Measurements from ENCODE around the gene ASS1. TPM values are rescaled to one million over a fixed set of nuclear protein-coding genes. Genes with fewer than 3 reads are reported as not detected.
A peak's percentile ranks its signal among the peaks of the same experiment; 100 is the strongest.

ASS1 gene
- total RNA-seq, 1 donor from 2014 or later, result 22.5 TPM

DNA sequence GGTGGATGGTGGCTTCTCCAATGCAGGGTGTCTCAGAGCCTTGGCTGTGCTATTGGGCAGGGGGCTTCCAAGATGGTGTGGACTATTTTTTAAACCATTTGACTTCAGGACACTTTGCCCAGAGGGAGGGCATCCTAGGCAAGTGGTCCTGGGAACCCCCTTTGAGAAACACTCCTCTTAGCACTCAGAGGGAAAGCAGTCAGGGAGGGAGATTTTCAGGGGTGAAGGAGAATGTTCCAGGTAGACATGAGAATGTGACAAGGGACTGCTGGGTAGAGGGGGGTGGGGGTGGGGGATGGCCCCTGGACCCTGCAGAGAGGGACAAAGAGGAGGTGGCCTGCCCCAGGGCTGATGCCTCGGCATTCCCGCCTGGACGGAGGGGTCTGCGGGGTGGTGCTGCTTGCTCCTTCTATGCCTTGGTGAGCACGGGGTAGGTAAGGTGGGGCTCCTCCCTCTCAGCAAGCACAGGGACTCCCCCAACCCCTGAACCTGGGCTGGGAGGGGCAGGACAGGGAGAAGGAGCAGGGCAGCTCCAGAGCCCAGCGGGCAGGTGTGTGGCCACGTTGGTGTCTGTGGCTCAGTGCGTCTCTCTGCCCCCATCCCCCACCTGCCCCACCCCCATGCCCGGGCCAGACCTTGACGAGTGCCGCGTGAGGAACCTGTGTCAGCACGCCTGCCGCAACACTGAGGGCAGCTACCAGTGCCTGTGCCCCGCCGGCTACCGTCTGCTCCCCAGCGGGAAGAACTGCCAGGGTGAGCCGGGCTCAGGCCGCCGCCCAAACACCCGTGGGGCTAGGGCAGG, 13.8 kb upstream of the ASS1 start:
- H3K4me2 ChIP-seq, result no peak overlapping the region
- H3K27ac ChIP-seq, result no peak overlapping the region
- H3K4me1 ChIP-seq, result peaks cover 14% of the 10 kb centered on the region
- H3K9me3 ChIP-seq (ENCODE audit: low read depth), result no peaks in the 10 kb centered on the region
- Mint-ChIP-seq H3K36me3 (no peaks in the 10 kb centered on the region), H3K9me3 (no peaks in the 10 kb centered on the region), H3K27ac (no peak overlapping the region), H3K27me3 (ENCODE audit: insufficient read depth, low read depth) (peaks cover 26% of the 10 kb centered on the region), H3K4me1 (peaks cover 16% of the 10 kb centered on the region), H3K4me3 (no peak overlapping the region)
- DNase-seq (ENCODE audit: low spot score), result no peak
- H3K79me2 ChIP-seq (ENCODE audit: low read depth), result no peaks in the 10 kb centered on the region
- H3K9ac ChIP-seq, result no peak overlapping the region
- H4K20me1 ChIP-seq (ENCODE audit: low read depth), result no peaks in the 10 kb centered on the region
- H3K36me3 ChIP-seq, result no peaks in the 10 kb centered on the region
- H3K4me3 ChIP-seq, result no peak overlapping the region
- H3F3A ChIP-seq (ENCODE audit: low read depth), result no peaks in the 10 kb centered on the region
- peaks cover 35% of the 10 kb centered on the region for H3K27me3 ChIP-seq
- H2AFZ ChIP-seq (replicated peaks), result no peak overlapping the region
- TF ChIP-seq EZH2phosphoT487 (IDR thresholded peaks at IDR 0.05) (no peak), EZH2 (IDR thresholded peaks at IDR 0.05) (no peak)
- TF ChIP-seq, protein P1, sequence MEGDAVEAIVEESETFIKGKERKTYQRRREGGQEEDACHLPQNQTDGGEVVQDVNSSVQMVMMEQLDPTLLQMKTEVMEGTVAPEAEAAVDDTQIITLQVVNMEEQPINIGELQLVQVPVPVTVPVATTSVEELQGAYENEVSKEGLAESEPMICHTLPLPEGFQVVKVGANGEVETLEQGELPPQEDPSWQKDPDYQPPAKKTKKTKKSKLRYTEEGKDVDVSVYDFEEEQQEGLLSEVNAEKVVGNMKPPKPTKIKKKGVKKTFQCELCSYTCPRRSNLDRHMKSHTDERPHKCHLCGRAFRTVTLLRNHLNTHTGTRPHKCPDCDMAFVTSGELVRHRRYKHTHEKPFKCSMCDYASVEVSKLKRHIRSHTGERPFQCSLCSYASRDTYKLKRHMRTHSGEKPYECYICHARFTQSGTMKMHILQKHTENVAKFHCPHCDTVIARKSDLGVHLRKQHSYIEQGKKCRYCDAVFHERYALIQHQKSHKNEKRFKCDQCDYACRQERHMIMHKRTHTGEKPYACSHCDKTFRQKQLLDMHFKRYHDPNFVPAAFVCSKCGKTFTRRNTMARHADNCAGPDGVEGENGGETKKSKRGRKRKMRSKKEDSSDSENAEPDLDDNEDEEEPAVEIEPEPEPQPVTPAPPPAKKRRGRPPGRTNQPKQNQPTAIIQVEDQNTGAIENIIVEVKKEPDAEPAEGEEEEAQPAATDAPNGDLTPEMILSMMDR (IDR thresholded peaks at IDR 0.05), result no peak

DNA sequence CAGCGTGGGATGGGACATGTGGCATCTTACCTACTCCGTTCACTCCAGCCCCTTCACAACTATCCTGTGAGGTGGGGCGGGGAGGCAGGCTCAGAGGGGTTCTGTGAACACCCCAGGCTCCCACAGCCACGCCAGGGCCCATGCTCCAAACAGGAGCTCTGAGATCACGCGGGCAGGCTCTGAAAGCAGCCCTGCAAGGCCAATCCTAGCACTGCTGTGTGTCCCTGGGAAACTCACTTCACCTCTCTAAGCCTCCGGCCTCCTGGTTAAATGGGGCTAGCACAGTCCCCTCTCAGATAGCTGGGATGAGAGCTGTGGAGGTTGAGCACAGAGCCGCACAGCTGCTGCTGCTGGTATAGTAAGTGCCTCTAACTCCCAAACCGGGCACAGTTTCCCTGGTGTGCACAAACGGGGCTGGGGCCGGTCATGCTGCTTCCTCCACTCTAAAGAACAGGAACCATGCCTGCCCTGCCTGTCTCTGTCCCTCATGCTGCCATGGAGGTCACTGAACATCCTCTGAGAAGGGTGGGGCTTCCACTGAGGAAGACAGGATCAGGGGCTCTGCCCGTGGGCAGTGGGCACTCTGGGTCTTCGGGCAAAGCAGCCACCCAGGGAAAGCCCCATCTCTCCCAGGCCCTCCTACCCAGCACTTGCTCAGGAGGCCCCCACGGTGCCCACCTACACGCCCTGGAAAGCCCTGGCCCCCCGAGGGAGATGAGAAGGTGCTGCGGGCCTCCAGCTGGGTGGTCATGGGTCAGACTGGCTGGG, 13.0 kb upstream of the ASS1 start:
- H3K4me1 Mint-ChIP-seq, result peaks cover 12% of the 10 kb centered on the region
- no peaks in the 10 kb centered on the region for H3K9me3 Mint-ChIP-seq
- no peak overlapping the region for H3K27ac ChIP-seq
- H3K36me3 Mint-ChIP-seq, result no peaks in the 10 kb centered on the region
- H3K4me1 ChIP-seq, result peaks cover 14% of the 10 kb centered on the region
- no peaks in the 10 kb centered on the region for H3F3A ChIP-seq (ENCODE audit: low read depth)
- DNase-seq (ENCODE audit: low spot score), result no peak
- no peak overlapping the region for H3K4me3 ChIP-seq
- no peaks in the 10 kb centered on the region for H4K20me1 ChIP-seq (ENCODE audit: low read depth)
- no peaks in the 10 kb centered on the region for H3K9me3 ChIP-seq (ENCODE audit: low read depth)
- TF ChIP-seq, protein P1 (IDR thresholded peaks at IDR 0.05), result no peak
- TF ChIP-seq EZH2 (IDR thresholded peaks at IDR 0.05) (no peak), EZH2phosphoT487 (IDR thresholded peaks at IDR 0.05) (no peak)
- peaks cover 25% of the 10 kb centered on the region for H3K27me3 Mint-ChIP-seq (ENCODE audit: insufficient read depth, low read depth)
- H3K4me3 Mint-ChIP-seq, result no peak overlapping the region
- H3K4me2 ChIP-seq, result no peak overlapping the region
- no peaks in the 10 kb centered on the region for H3K79me2 ChIP-seq (ENCODE audit: low read depth)
- H3K36me3 ChIP-seq, result no peaks in the 10 kb centered on the region
- H3K27me3 ChIP-seq, result peaks cover 35% of the 10 kb centered on the region
- no peak overlapping the region for H3K9ac ChIP-seq
- no peak overlapping the region for H3K27ac Mint-ChIP-seq
- no peak overlapping the region for H2AFZ ChIP-seq (replicated peaks)

DNA sequence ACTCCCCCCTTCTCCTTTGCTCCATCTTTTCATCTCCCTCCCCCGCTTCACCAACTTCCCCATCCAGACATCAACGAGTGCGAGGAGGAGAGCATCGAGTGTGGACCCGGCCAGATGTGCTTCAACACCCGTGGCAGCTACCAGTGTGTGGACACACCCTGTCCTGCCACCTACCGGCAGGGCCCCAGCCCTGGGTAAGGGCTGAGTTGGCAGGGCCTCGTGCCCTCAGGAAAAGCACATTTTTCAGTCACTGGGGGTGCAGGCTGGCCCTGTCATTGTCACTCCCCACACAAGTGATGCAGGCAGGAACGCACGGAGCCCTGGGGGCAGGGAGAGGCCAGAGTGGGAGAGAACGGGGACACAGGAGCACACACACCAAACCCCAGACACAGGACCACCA, 12.4 kb upstream of the ASS1 start:
- TF ChIP-seq, protein P1 (IDR thresholded peaks at IDR 0.05), result no peak
- no peak for TF ChIP-seq EZH2phosphoT487 (IDR thresholded peaks at IDR 0.05)
- TF ChIP-seq EZH2 (IDR thresholded peaks at IDR 0.05), result no peak
- Mint-ChIP-seq H3K27me3 (ENCODE audit: insufficient read depth, low read depth) (peaks cover 24% of the 10 kb centered on the region), H3K4me1 (peaks cover 12% of the 10 kb centered on the region), H3K9me3 (no peaks in the 10 kb centered on the region), H3K36me3 (no peaks in the 10 kb centered on the region), H3K4me3 (peak overlapping the region; percentile 61), H3K27ac (no peak overlapping the region)
- Histone ChIP-seq H3F3A (ENCODE audit: low read depth) (peaks cover 5% of the 10 kb centered on the region), H2AFZ (replicated peaks) (no peak overlapping the region), H3K4me1 (peaks cover 10% of the 10 kb centered on the region), H3K36me3 (no peaks in the 10 kb centered on the region), H3K27me3 (peaks cover 35% of the 10 kb centered on the region), H3K4me3 (no peak overlapping the region), H3K9me3 (ENCODE audit: low read depth) (no peaks in the 10 kb centered on the region), H3K9ac (no peak overlapping the region), H4K20me1 (ENCODE audit: low read depth) (no peaks in the 10 kb centered on the region), H3K27ac (no peak overlapping the region), H3K4me2 (no peak overlapping the region), H3K79me2 (ENCODE audit: low read depth) (no peaks in the 10 kb centered on the region)
- DNase-seq (ENCODE audit: low spot score), result no peak

Measured in neural progenitor cell (in vitro differentiated cells).